GM18951 (cell line): ENCODE results near the gene BORCS6.
"Not testable (repeated sequence)": the region's sequence is repeated elsewhere in the genome, so short reads cannot be mapped to it uniquely, and the experiment has no call there.

Experiments
- POLR2A ChIP-seq: IDR thresholded peaks from 4 replicates; pipeline ENCODE4 v1.6.1; 2011; ENCODE audit warnings: mild to moderate bottlenecking; ENCODE audit not compliant: insufficient read length, insufficient read depth; ENCODE audit errors: extremely low read depth
- in situ Hi-C: fragments of 300-500 bp; cut with MboI; formaldehyde crosslinking; loops from one replicate; pipeline ENCODE4 v1.12.0; 2022; ENCODE audit warnings: low sequenced_read_pairs, mixed read lengths, inconsistent platforms; ENCODE audit not compliant: unreplicated experiment

BORCS6 gene

GRCh38 chr17:8173056-8173870 is 16.7 kb downstream of the BORCS6 start:
- in situ Hi-C loops = no loop called here
- TF ChIP-seq POLR2A = peak; percentile 100

GRCh38 chr17:8170186-8170585 is 19.8 kb downstream of the BORCS6 start:
- in situ Hi-C loops = not testable (repeated sequence)

GRCh38 chr17:8167526-8167925 is 22.5 kb downstream of the BORCS6 start:
- TF ChIP-seq POLR2A = no peak
- in situ Hi-C loops = no loop called here

GRCh38 chr17:8166731-8167130 is 23.2 kb downstream of the BORCS6 start:
- in situ Hi-C loops = no loop called here
- TF ChIP-seq POLR2A = no peak

- TF ChIP-seq POLR2A = no peak
- in situ Hi-C loops = no loop called here
Measured at GRCh38 chr17:8164815-8165131, 25.2 kb downstream of the BORCS6 start.

GRCh38 chr17:8163978-8164814 is 25.8 kb downstream of the BORCS6 start:
- TF ChIP-seq POLR2A = no peak
- in situ Hi-C loops = no loop called here

GRCh38 chr17:8162997-8163977 is 26.7 kb downstream of the BORCS6 start:
- in situ Hi-C loops = no loop called here
- no peak for TF ChIP-seq POLR2A

- in situ Hi-C loops = no loop called here
- peak; percentile 82 for TF ChIP-seq POLR2A
Measured at GRCh38 chr17:8162233-8162996, 27.6 kb downstream of the BORCS6 start, which contains the start of gene VAMP2. Gene VAMP2, minus strand, starts transcription at chr17:8162948. Its CDS starts 69 bp downstream, at chr17:8162879.

GRCh38 chr17:8161289-8162232 is 28.4 kb downstream of the BORCS6 start:
- in situ Hi-C loops = no loop called here
- no peak for TF ChIP-seq POLR2A

- no peak for TF ChIP-seq POLR2A
- in situ Hi-C loops = no loop called here
Measured at GRCh38 chr17:8160741-8161221, 29.2 kb downstream of the BORCS6 start.

GRCh38 chr17:8160224-8160577 is 29.8 kb downstream of the BORCS6 start:
- no peak for TF ChIP-seq POLR2A
- in situ Hi-C loops = no loop called here

- in situ Hi-C loops = no loop called here
- no peak for TF ChIP-seq POLR2A
Measured at GRCh38 chr17:8159459-8160223, 30.3 kb downstream of the BORCS6 start.
